ENCODE data around the gene PLXNB3. TPM values are rescaled to one million over a fixed set of nuclear protein-coding genes. Genes with fewer than 3 reads are reported as not detected.
"Not testable (repeated sequence)": the region's sequence is repeated elsewhere in the genome, so short reads cannot be mapped to it uniquely, and the experiment has no call there.

PLXNB3 gene
- total RNA-seq, 4 donors from 2014 or later: 3.2 to 13.2 (median 10.2) TPM

DNA sequence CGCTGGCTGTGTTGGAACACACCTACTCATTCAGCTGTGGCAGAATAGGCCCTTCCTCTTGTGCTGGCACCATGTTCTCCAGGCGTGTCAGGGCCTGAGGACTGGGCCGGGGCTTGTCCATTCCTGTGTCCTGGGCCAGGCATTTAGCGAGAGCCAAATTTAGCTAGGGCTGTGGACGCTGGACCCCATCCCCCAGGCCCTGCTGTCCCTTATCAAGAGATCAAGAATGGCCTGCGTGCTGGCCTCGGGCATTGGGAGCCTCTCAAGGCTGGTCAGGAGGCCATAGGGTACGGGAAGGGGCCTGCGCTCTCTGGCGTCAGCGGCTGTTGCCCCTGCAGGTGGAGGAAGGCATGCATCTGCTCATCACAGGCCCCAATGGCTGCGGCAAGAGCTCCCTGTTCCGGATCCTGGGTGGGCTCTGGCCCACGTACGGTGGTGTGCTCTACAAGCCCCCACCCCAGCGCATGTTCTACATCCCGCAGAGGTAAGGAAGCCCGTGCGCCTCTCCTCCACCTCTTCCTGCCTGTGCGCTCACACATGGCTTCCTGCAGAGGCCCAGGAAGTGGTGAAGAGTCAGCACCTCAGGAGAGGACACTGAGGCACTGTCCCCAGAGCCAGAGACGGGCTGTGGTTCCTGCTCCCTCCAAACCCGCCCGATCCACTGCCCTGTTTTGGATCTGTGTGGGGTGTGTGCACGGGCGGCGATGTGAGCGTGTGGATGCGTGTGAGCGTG is 24.1 kb upstream of the PLXNB3 start:
- ATAC-seq (ENCODE audit: low FRiP score): no peak
- no peak for DNase-seq (ENCODE audit: low spot score)
- TF ChIP-seq, protein P1, sequence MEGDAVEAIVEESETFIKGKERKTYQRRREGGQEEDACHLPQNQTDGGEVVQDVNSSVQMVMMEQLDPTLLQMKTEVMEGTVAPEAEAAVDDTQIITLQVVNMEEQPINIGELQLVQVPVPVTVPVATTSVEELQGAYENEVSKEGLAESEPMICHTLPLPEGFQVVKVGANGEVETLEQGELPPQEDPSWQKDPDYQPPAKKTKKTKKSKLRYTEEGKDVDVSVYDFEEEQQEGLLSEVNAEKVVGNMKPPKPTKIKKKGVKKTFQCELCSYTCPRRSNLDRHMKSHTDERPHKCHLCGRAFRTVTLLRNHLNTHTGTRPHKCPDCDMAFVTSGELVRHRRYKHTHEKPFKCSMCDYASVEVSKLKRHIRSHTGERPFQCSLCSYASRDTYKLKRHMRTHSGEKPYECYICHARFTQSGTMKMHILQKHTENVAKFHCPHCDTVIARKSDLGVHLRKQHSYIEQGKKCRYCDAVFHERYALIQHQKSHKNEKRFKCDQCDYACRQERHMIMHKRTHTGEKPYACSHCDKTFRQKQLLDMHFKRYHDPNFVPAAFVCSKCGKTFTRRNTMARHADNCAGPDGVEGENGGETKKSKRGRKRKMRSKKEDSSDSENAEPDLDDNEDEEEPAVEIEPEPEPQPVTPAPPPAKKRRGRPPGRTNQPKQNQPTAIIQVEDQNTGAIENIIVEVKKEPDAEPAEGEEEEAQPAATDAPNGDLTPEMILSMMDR (IDR thresholded peaks at IDR 0.05): no peak

GRCh38 chrX:153740631-153741222 is 23.3 kb upstream of the PLXNB3 start:
- DNase-seq (ENCODE audit: low spot score): no peak
- no peak for ATAC-seq (ENCODE audit: low FRiP score)
- TF ChIP-seq, protein P1 (IDR thresholded peaks at IDR 0.05): no peak

GRCh38 chrX:153741446-153741845 is 22.6 kb upstream of the PLXNB3 start:
- TF ChIP-seq, protein P1 (IDR thresholded peaks at IDR 0.05): no peak
- ATAC-seq (ENCODE audit: low FRiP score) (no peak), DNase-seq (ENCODE audit: low spot score) (no peak)

DNA sequence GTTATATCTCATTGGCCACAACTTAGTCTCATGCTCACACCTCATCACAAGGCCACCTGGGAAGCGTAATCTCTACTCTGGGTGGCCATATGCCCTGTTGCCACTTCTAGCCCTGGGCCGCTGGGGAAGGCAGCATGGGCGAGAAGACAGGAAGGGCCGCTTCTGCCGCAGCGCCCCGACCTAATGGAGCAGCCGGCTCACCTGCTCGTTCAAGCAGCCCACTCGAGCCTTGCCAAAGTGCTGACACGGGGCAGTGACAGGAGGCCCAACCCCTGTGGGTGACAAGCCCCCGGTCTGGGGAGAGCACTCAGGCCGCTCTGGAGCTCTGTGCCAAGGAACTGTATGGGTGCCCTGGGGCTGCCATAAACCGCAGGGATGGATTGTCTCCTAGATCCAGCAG is 21.9 kb upstream of the PLXNB3 start:
- DNase-seq (ENCODE audit: low spot score); ATAC-seq (ENCODE audit: low FRiP score): not testable (repeated sequence)

DNA sequence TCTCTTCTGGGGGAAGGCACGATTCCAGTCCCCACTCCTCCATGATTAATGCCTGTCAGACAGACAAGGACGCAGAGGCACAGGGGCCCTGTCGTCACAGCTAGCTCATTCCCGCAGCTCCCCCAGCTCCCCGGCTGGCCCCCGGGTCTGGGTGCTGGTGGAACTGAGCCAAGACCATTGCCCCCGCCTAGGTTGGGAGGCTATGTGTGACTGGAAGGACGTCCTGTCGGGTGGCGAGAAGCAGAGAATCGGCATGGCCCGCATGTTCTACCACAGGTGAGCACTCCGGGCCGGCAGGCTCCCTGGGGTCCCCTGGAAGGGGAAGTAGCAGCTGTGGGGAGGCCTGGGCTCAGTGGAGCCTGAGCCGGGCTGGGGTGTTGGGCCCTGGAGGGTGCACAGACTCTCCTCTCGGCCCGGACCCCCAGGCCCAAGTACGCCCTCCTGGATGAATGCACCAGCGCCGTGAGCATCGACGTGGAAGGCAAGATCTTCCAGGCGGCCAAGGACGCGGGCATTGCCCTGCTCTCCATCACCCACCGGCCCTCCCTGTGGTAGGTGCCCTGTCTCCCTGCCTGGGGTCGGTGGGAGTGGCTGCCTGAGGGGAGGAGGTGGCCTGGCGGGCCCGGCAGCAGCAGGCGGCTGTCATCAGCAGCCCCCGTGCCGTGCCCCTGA is 21.1 kb upstream of the PLXNB3 start:
- not testable (repeated sequence) for ATAC-seq (ENCODE audit: low FRiP score); DNase-seq (ENCODE audit: low spot score)

DNA sequence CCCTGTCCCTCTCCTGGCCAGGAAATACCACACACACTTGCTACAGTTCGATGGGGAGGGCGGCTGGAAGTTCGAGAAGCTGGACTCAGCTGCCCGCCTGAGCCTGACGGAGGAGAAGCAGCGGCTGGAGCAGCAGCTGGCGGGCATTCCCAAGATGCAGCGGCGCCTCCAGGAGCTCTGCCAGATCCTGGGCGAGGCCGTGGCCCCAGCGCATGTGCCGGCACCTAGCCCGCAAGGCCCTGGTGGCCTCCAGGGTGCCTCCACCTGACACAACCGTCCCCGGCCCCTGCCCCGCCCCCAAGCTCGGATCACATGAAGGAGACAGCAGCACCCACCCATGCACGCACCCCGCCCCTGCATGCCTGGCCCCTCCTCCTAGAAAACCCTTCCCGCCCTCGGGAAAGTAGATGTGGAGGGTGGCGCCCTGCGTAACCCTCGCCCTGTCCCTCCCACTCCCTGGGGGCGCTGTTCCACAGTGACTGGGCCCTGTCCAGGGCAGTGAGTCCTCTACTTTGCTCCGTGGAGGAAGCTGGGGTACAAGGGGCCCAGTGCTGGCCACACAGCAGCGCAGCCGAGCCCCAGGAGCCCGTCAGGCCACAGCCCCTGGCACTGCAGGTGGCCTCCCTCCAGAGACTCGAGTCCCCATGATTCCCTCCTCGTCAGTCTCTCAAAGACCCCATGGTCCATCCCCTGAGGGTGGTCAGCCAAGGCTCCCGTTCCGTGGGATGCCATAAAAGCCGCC is 20.4 kb upstream of the PLXNB3 start:
- not testable (repeated sequence) for ATAC-seq (ENCODE audit: low FRiP score); DNase-seq (ENCODE audit: low spot score)

DNA sequence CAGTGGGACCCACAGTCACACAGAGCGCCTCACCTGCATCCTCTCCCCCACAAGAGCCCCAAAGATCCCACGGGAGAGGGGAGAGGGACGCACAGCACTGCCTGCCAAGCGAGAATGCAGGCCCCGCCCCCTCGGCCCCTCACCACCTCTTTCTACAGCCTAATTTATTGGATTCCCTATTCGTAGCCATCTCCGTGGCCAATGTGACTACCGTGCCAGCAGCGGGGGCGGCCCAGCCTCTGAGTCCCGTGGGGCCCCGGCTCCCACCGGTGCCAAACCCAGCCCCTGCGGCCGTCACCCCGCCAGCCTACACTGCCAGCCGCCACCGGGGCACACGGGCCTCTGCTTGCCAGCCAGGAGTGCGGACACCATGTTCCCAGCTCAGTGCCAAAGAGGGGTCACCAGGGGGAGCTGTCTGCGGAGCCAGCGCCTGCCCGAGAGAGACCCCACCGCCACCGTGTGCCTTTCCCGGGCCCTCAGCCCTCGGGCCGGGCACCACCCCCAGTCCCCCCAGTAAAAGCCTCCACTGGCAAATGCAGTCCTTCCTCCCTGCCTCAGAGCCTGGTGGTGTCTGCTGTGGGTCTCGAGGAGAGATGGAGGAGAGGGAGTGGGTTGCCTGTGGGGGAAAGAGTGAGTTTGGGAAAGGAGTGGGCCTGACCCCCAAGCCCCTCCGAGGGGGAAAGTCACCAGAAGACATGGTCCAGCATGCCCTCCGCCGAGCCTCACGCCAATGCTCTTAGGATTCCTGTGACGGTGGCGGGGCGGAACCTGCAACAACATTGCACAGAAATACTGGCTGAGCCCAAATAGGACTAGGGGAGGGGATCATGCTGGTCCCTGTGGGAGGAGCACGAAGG is 19.6 kb upstream of the PLXNB3 start:
- TF ChIP-seq, protein P1 (IDR thresholded peaks at IDR 0.05): no peak
- DNase-seq (ENCODE audit: low spot score): no peak
- ATAC-seq (ENCODE audit: low FRiP score): no peak

- not testable (repeated sequence) for DNase-seq (ENCODE audit: low spot score); ATAC-seq (ENCODE audit: low FRiP score)
These were observed 19.0 kb upstream of the PLXNB3 start for GRCh38 chrX:153745067-153745433.

Measured in omental fat pad (tissue), 4 donors.